ENCODE results near the gene FRMD5.

- TF ChIP-seq CTCF (conservative IDR thresholded peaks at IDR 0.05) (no peak), EZH2 (IDR thresholded peaks at IDR 0.05; ENCODE audit: low read depth) (no peak)
Measured at GRCh38 chr15:43821505-43821904, 373.6 kb downstream of the FRMD5 start.
